SU-DHL-6 (cell line): Measurements from ENCODE around the gene VPS35L.
"Not testable (repeated sequence)": the region's sequence is repeated elsewhere in the genome, so short reads cannot be mapped to it uniquely, and the experiment has no call there.

ENCODE experiments used
- H2AFZ ChIP-seq: fragments of 200-600 bp; sonication (generic); 2 replicates; pipeline ENCODE4 v1.6.1; 2014; ENCODE audit warnings: low read depth, mild to moderate bottlenecking, moderate library complexity, mixed read lengths, antibody characterized with exemption, low read length; ENCODE audit not compliant: severe bottlenecking
- H3F3A ChIP-seq: fragments of 200-600 bp; shearing (Covaris generic); 2 replicates; pipeline ENCODE4 v1.6.0; 2016; ENCODE audit warnings: antibody characterized with exemption, mild to moderate bottlenecking; ENCODE audit not compliant: insufficient read depth
- H3K27ac ChIP-seq: fragments of 200-600 bp; sonication (generic); 2 replicates; pipeline ENCODE4 v1.5.1; 2016; ENCODE audit warnings: low read depth, mild to moderate bottlenecking, low read length, moderate library complexity, mixed read lengths
- H3K27me3 ChIP-seq: fragments of 200-600 bp; sonication (generic), shearing (Covaris generic); 2 replicates; pipeline ENCODE4 v1.6.0; 2014; ENCODE audit warnings: mild to moderate bottlenecking, low read length
- H3K36me3 ChIP-seq: fragments of 200-600 bp; sonication (generic); 2 replicates; pipeline ENCODE4 v1.6.1; 2014; ENCODE audit warnings: mild to moderate bottlenecking, low read length, mixed read lengths
- H3K4me2 ChIP-seq: fragments of 300-600, 200-600 bp; shearing (Covaris generic), sonication (generic); 2 replicates; pipeline ENCODE4 v1.6.0; 2014; ENCODE audit warnings: low read length, low read depth, mild to moderate bottlenecking; ENCODE audit not compliant: poor library complexity, severe bottlenecking
- H3K4me3 ChIP-seq: fragments of 200-600 bp; sonication (generic); 2 replicates; pipeline ENCODE4 v1.5.1; 2014; ENCODE audit warnings: antibody characterized with exemption, low read length, mild to moderate bottlenecking, mixed read lengths; ENCODE audit not compliant: insufficient read depth, poor library complexity, severe bottlenecking
- H3K79me2 ChIP-seq: fragments of 200-600 bp; sonication (generic); 2 replicates; pipeline ENCODE4 v1.6.1; 2014; ENCODE audit warnings: mild to moderate bottlenecking, low read length, moderate library complexity; ENCODE audit not compliant: insufficient read depth
- H3K9ac ChIP-seq: fragments of 200-600 bp; sonication (generic); 2 replicates; pipeline ENCODE4 v1.7.0; 2014; ENCODE audit warnings: mild to moderate bottlenecking, low read length
- H3K9me2 ChIP-seq: fragments of 200-600 bp; sonication (generic); replicated peaks from 2 replicates; pipeline ENCODE4 v1.6.1; 2014; ENCODE audit warnings: low read length; ENCODE audit not compliant: insufficient read depth
- H3K9me3 ChIP-seq: fragments of 200-600 bp; sonication (generic); 2 replicates; pipeline ENCODE4 v1.6.1; 2014; ENCODE audit warnings: low read length, mixed read lengths; ENCODE audit not compliant: insufficient read depth
- H4K20me1 ChIP-seq: fragments of 200-600 bp; sonication (generic); 2 replicates; pipeline ENCODE4 v1.6.1; 2014; ENCODE audit warnings: low read depth, mild to moderate bottlenecking, antibody characterized with exemption, low read length, moderate library complexity, mixed read lengths
- EZH2phosphoT487 ChIP-seq: fragments of 200-600 bp; sonication (generic), shearing (Covaris generic); conservative IDR thresholded peaks from 2 replicates; pipeline ENCODE4 v1.6.1; 2018; ENCODE audit warnings: mild to moderate bottlenecking, antibody characterized with exemption, low read length, moderate library complexity, mixed read lengths
- TF ChIP-seq, protein P1 (sequence below): fragments of 200-600 bp; sonication (generic); IDR thresholded peaks from one replicate; pipeline ENCODE4 v1.5.1; 2017; ENCODE audit warnings: antibody characterized with exemption, mild to moderate bottlenecking, low read length, moderate library complexity; ENCODE audit not compliant: insufficient read depth, poor library complexity, severe bottlenecking

Gene VPS35L

DNA sequence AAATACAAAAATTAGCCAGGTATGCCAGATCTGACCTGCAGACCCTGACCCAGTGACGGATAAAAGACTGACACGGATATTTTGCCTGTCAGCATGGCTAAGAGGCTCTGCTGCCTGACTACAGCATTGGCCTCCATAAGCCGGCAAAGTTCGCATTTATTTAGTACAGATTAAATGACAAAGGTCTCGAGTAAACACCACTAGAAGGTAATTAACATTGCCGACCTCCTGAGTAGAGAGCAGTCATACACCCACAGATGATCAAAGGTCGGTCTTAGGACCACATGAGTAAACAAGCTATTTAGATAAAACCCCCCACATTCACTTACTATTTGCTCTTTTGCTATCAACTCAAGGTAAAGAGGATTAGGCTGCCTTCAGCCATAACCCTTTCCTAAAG lies 106.8 kb downstream of the VPS35L start:
- no peaks in the 10 kb centered on the region for H4K20me1 ChIP-seq
- H3K27me3 ChIP-seq, result no peaks in the 10 kb centered on the region
- no peak overlapping the region for H3K27ac ChIP-seq
- no peak overlapping the region for H3K4me3 ChIP-seq
- H3K79me2 ChIP-seq, result no peaks in the 10 kb centered on the region
- H3F3A ChIP-seq, result no peaks in the 10 kb centered on the region
- no peak for TF ChIP-seq EZH2phosphoT487
- TF ChIP-seq, protein P1, sequence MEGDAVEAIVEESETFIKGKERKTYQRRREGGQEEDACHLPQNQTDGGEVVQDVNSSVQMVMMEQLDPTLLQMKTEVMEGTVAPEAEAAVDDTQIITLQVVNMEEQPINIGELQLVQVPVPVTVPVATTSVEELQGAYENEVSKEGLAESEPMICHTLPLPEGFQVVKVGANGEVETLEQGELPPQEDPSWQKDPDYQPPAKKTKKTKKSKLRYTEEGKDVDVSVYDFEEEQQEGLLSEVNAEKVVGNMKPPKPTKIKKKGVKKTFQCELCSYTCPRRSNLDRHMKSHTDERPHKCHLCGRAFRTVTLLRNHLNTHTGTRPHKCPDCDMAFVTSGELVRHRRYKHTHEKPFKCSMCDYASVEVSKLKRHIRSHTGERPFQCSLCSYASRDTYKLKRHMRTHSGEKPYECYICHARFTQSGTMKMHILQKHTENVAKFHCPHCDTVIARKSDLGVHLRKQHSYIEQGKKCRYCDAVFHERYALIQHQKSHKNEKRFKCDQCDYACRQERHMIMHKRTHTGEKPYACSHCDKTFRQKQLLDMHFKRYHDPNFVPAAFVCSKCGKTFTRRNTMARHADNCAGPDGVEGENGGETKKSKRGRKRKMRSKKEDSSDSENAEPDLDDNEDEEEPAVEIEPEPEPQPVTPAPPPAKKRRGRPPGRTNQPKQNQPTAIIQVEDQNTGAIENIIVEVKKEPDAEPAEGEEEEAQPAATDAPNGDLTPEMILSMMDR, result no peak
- no peak overlapping the region for H3K4me2 ChIP-seq
- H3K9me2 ChIP-seq, result no peaks in the 10 kb centered on the region
- H3K9me3 ChIP-seq, result no peaks in the 10 kb centered on the region
- H3K36me3 ChIP-seq, result no peaks in the 10 kb centered on the region
- no peak overlapping the region for H3K9ac ChIP-seq
- no peak overlapping the region for H2AFZ ChIP-seq

- H3F3A ChIP-seq, result no peaks in the 10 kb centered on the region
- H3K79me2 ChIP-seq, result no peaks in the 10 kb centered on the region
- no peaks in the 10 kb centered on the region for H4K20me1 ChIP-seq
- H3K9me2 ChIP-seq, result no peaks in the 10 kb centered on the region
- no peak overlapping the region for H3K9ac ChIP-seq
- TF ChIP-seq, protein P1, result no peak
- no peak for TF ChIP-seq EZH2phosphoT487
- no peaks in the 10 kb centered on the region for H3K36me3 ChIP-seq
- H3K4me3 ChIP-seq, result no peak overlapping the region
- no peaks in the 10 kb centered on the region for H3K9me3 ChIP-seq
- no peak overlapping the region for H2AFZ ChIP-seq
- no peak overlapping the region for H3K27ac ChIP-seq
- H3K27me3 ChIP-seq, result no peaks in the 10 kb centered on the region
- no peak overlapping the region for H3K4me2 ChIP-seq
Measured at GRCh38 chr16:19664166-19664565, 108.7 kb downstream of the VPS35L start.

DNA sequence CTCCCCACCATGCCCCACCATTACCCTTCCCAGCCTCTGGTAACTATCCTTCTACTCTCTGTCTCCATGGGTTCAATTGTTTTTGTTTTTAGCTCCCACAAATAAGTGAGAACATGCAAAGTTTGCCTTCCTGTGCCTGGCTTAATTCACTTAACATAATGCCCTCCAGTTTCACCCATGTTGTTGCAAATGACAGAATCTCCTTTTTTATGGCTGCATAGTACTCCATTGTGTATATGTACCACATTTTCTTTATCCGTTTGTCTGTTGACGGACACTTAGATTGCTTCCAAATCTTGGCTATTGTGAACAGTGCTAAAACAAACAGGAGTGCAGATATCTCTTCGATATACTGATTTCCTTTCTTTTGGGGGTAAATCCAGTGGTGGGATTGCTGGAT lies 109.8 kb downstream of the VPS35L start:
- not testable (repeated sequence) for H4K20me1 ChIP-seq, H3K9me3 ChIP-seq, H3K9me2 ChIP-seq, H2AFZ ChIP-seq, H3K27me3 ChIP-seq, H3K9ac ChIP-seq, H3K36me3 ChIP-seq, H3F3A ChIP-seq, H3K4me2 ChIP-seq, H3K4me3 ChIP-seq, H3K79me2 ChIP-seq, H3K27ac ChIP-seq

GRCh38 chr16:19666477-19666876 lies 111.0 kb downstream of the VPS35L start:
- Histone ChIP-seq H3K4me3 (no peak overlapping the region), H4K20me1 (no peaks in the 10 kb centered on the region), H3K9me3 (no peaks in the 10 kb centered on the region), H3K27ac (no peak overlapping the region), H3K9me2 (no peaks in the 10 kb centered on the region), H2AFZ (no peak overlapping the region), H3F3A (no peaks in the 10 kb centered on the region), H3K4me2 (no peak overlapping the region), H3K27me3 (no peaks in the 10 kb centered on the region), H3K79me2 (no peaks in the 10 kb centered on the region), H3K36me3 (no peaks in the 10 kb centered on the region), H3K9ac (no peak overlapping the region)
- no peak for TF ChIP-seq EZH2phosphoT487
- TF ChIP-seq, protein P1, result no peak
